ENCODE data around the gene C16orf95.
"Not testable (repeated sequence)": the region's sequence is repeated elsewhere in the genome, so short reads cannot be mapped to it uniquely, and the experiment has no call there.

C16orf95 gene, protein sequence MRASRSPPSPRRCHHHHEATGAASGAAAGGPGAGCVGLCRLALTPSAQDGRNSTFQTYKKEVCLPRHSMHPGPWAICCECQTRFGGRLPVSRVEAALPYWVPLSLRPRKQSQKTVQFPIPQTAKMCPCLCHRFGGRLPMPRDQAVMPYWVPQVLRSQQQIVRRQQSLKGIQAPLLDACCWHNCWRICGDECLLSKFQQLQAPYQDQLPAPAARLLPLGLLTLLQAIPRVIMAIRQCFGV

DNA sequence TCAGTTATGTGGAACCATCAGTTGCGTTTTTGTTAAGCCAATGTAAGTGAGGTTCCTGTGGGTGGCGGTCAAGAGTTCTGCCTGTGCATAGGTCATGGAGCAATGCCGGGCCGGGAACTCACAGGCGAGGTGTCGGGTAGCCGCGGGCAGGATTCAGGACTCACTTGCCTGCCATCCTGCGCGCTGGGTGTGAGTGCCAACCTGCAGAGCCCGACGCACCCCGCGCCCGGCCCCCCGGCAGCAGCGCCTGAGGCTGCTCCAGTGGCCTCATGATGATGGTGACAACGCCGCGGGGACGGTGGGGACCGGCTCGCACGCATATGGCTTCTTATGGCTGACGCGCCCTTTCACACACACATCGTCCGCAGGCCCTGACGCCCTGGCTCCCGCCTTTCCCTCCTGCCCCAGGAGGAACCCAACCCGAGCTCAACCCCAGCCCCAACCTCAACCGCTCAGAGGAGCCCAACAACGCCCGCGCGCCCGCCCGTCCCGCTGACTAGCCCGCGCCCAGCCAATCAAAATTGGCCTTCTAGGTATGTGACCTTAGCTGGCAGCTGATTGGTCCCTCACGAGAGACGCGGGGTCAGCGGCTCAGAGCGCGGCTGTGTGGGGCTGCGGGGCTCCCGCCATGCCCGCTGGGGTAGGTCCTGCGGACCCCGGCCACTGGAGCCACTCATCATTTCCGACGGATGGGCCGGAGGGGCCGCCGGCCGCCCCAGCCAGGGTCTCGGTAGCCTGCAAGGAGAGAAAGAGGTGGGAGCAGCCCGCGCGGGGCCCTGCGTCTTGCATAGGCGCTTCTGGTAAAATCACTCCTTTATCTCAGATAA, at the start of gene C16orf95:
Gene C16orf95 (minus strand): TSS at position 470 of the 827 bp plus-strand sequence. CDS start 150 bp downstream, at position 320.
- TF ChIP-seq, protein P1, sequence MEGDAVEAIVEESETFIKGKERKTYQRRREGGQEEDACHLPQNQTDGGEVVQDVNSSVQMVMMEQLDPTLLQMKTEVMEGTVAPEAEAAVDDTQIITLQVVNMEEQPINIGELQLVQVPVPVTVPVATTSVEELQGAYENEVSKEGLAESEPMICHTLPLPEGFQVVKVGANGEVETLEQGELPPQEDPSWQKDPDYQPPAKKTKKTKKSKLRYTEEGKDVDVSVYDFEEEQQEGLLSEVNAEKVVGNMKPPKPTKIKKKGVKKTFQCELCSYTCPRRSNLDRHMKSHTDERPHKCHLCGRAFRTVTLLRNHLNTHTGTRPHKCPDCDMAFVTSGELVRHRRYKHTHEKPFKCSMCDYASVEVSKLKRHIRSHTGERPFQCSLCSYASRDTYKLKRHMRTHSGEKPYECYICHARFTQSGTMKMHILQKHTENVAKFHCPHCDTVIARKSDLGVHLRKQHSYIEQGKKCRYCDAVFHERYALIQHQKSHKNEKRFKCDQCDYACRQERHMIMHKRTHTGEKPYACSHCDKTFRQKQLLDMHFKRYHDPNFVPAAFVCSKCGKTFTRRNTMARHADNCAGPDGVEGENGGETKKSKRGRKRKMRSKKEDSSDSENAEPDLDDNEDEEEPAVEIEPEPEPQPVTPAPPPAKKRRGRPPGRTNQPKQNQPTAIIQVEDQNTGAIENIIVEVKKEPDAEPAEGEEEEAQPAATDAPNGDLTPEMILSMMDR (IDR thresholded peaks at IDR 0.05; ENCODE audit: unreplicated experiment in 3 of 3), result peak; percentile 51 to 58 (median 52)
- no peaks in the 10 kb centered on the region for H3K9me3 Mint-ChIP-seq
- H3K4me1 Mint-ChIP-seq, result peaks cover 7% of the 10 kb centered on the region

DNA sequence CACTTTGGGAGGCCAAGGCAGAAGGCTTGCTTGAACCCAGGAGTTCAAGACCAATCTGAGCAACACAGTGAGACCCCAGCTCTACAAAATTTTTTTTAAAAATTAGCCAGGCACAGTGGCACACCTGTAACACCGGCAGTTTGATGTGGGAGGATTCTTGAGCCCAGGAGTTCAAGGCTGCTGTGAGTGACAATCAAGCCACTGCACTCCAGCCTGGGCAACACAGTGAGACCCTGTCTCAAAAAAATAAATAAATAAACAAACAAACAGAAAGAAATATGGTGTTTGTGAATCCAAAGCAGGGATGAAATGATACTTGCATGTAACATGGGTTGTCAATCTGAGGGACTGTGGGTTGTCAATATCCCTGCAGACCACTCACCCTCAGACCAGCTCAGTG, 49.7 kb upstream of the C16orf95 start:
- H3K9me3 Mint-ChIP-seq, result no peaks in the 10 kb centered on the region
- H3K27me3 Mint-ChIP-seq (ENCODE audit: low read depth), result no peaks in the 10 kb centered on the region
- H3K27ac Mint-ChIP-seq, result no peak overlapping the region
- H3K36me3 Mint-ChIP-seq (ENCODE audit: low read depth), result peaks cover 5% of the 10 kb centered on the region
- H3K4me3 Mint-ChIP-seq, result no peak overlapping the region
- TF ChIP-seq, protein P1 (IDR thresholded peaks at IDR 0.05; ENCODE audit: unreplicated experiment in 3 of 3), result no peak
- H3K4me1 Mint-ChIP-seq, result peaks cover 15% of the 10 kb centered on the region

More for the DNA sequence above, at the start of gene C16orf95:
- Mint-ChIP-seq H3K36me3 (ENCODE audit: low read depth) (no peaks in the 10 kb centered on the region), H3K27ac (peak within 1 kb of the TSS; percentile 27 to 99 (median 96)), H3K27me3 (ENCODE audit: low read depth) (no peaks in the 10 kb centered on the region), H3K4me3 (peak within 1 kb of the TSS; percentile 94 to 97 (median 97))

DNA sequence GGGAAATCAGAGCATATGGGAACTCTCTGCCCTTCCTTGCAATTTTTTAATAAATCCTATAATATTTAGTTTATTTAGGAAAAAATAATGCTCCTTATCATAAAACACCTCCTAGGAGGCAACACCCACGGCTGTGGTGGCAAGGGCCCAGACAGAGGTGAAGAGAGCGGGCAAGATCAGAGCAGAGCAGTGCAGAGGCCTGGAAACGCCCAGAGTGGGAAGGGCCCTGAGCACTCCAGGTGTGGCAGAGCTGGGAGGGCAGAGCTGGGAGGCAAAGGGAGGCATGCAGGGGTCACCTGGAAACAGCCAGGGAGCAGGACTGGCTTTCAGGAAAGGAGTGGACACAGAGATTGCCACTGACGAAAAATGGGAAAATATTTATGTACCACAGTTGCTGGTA, 49.1 kb upstream of the C16orf95 start:
- Mint-ChIP-seq H3K27ac (no peak overlapping the region), H3K27me3 (ENCODE audit: low read depth) (no peaks in the 10 kb centered on the region), H3K36me3 (ENCODE audit: low read depth) (peaks cover 12% of the 10 kb centered on the region), H3K9me3 (no peaks in the 10 kb centered on the region), H3K4me1 (peaks cover 13% of the 10 kb centered on the region), H3K4me3 (no peak overlapping the region)
- TF ChIP-seq, protein P1 (IDR thresholded peaks at IDR 0.05; ENCODE audit: unreplicated experiment in 3 of 3), result no peak

DNA sequence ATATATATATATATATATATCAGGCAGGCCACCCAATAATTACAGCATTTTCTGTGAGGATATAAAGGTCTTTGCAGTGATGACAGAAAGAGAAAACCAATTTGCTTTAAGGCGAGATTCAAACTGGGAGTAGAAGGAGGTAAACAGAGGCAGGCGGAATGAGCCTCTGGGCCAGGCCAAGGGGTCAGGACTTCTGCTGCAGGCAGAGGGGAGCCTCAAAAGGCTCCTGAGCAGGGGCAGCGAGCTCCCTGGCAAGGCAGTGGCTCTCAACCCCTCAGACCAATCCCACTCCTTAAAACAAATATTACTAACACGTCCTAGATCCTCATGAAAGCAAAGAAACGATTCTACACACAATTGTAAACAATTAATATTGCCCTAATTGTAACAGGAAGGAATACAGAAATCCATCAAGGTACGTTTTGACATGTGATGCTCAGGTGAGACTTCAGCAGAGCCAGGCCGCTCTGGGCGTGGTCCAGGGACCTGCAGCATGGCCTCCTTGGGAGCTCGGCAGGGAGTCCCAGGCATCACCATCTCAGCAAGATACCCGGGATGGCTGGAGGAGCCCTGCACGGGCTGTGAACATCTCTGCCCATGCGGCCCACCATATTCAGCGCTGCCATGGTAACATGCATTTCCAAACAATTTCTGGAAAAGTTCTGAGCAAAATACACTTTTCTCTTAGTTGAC, 48.0 kb upstream of the C16orf95 start:
- Mint-ChIP-seq H3K36me3 (ENCODE audit: low read depth) (peaks cover 23% of the 10 kb centered on the region), H3K9me3 (no peaks in the 10 kb centered on the region), H3K4me3 (no peak overlapping the region), H3K27me3 (ENCODE audit: low read depth) (no peaks in the 10 kb centered on the region), H3K4me1 (peaks cover 11% of the 10 kb centered on the region), H3K27ac (no peak overlapping the region)
- TF ChIP-seq, protein P1 (IDR thresholded peaks at IDR 0.05; ENCODE audit: unreplicated experiment in 3 of 3), result no peak

DNA sequence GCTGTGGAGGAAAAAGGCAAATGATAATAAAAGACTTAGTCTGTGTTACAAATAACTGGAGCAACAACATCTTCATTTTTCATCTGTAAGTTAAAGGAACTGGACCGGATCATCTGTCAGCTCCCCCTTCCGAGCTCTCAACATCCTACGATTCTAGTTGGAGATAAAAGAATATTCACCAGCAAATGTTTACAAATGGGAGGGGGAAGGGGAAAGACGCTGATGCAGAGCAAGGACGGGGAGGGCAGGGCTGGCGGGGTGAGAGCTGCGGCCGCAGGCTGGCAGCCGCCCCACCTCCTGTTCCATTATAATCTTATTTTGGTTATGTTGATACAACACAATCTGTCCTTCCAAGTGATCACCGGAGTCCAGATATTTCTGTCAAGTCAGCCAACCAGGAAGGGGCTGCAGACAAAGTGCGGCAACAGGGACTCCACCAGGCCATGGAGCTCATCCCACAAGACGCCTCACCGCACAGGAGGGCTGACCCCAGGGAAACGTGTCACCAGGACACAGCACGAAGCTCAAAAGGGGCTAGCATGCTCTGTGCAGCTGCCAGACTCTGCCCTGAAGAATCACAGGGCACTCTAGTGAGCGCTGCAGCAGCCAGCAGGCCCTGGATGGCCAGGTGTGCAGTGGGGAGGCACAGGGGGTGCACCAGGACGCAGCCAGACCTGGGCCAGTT, 46.7 kb upstream of the C16orf95 start:
- H3K9me3 Mint-ChIP-seq, result no peaks in the 10 kb centered on the region
- peaks cover 32% of the 10 kb centered on the region for H3K36me3 Mint-ChIP-seq (ENCODE audit: low read depth)
- H3K27ac Mint-ChIP-seq, result peak overlapping the region in 2 of 3 experiments; percentile 26 to 54
- peaks cover 10% of the 10 kb centered on the region for H3K4me1 Mint-ChIP-seq
- TF ChIP-seq, protein P1 (IDR thresholded peaks at IDR 0.05; ENCODE audit: unreplicated experiment in 3 of 3), result no peak
- H3K27me3 Mint-ChIP-seq (ENCODE audit: low read depth), result no peaks in the 10 kb centered on the region
- no peak overlapping the region for H3K4me3 Mint-ChIP-seq

DNA sequence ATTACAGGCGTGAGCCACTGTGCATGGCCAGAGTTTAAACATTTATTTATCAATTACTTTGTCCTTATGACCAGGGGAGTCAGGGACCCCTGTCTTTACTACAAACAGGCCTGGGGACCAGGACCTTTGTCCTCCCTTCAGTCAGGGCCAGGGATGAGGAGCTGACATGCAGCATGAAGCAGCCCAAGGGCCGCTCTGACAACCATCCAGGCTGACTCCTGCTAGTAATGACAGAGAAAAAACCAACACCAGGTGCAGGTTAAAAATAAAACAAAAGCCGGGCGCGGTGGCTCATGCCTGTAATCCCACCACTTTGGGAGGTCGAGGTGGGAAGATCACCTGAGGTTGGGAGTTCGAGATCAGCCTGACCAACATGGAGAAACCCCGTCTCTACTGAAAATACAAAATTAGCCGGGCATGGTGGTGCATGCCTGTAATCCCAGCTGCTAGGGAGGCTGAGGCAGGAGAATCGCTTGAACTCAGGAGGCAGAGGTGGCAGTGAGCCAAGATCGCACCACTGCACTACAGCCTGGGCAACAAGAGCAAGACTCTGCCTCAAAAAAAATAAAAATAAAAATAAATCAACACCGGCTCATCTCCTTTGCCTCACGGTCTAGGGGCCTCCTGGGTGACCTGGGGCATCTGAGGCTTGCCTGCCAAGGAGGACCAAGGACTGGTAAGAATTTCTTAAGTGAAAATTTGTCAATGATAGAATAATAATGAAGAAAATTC, 45.8 kb upstream of the C16orf95 start:
- Mint-ChIP-seq H3K4me1 (peaks cover 10% of the 10 kb centered on the region), H3K36me3 (ENCODE audit: low read depth) (peaks cover 39% of the 10 kb centered on the region), H3K27ac (peak overlapping the region in 1 of 3 experiments; percentile 54)
- H3K4me3 Mint-ChIP-seq; H3K27me3 Mint-ChIP-seq (ENCODE audit: low read depth); H3K9me3 Mint-ChIP-seq: not testable (repeated sequence)

Data from nephron (organoid).